T-helper 2 cell treated with Interferon-gamma antibody and Interleukin-4, amounts not matched to agents 5 μg/mL and 100 μg/mL, for 36 hours (primary cell): ENCODE data around the gene ACACA.

Experiments used
- DNase-seq: peaks from one replicate; pipeline ENCODE4 v3.0.0; 2021; ENCODE audit warnings: low spot score
- H3K27ac Mint-ChIP-seq: one replicate; pipeline ENCODE4 v1.8.0; 2021; ENCODE audit warnings: mild to moderate bottlenecking, mixed read lengths
- H3K27me3 Mint-ChIP-seq: one replicate; pipeline ENCODE4 v1.8.0; 2021; ENCODE audit warnings: low read depth, mixed read lengths
- H3K36me3 Mint-ChIP-seq: one replicate; pipeline ENCODE4 v1.8.0; 2021; ENCODE audit warnings: low read depth, mixed read lengths
- H3K4me1 Mint-ChIP-seq: one replicate; pipeline ENCODE4 v1.8.0; 2021; ENCODE audit warnings: low read depth, mixed read lengths
- H3K4me3 Mint-ChIP-seq: one replicate; pipeline ENCODE4 v1.8.0; 2022; ENCODE audit warnings: mild to moderate bottlenecking, moderate library complexity, mixed read lengths
- H3K9me3 Mint-ChIP-seq: one replicate; pipeline ENCODE4 v1.8.0; 2021; ENCODE audit warnings: mixed read lengths

Gene ACACA

GRCh38 chr17:37344519-37344918 lies 62.1 kb downstream of the ACACA start:
- Mint-ChIP-seq H3K36me3 (peaks cover 28% of the 10 kb centered on the region), H3K9me3 (peaks cover 6% of the 10 kb centered on the region), H3K27ac (peak overlapping the region; percentile 2), H3K4me1 (peaks cover 15% of the 10 kb centered on the region), H3K27me3 (no peaks in the 10 kb centered on the region), H3K4me3 (no peak overlapping the region)
- DNase-seq, result no peak

- no peak for DNase-seq
- Mint-ChIP-seq H3K27ac (no peak overlapping the region), H3K4me3 (no peak overlapping the region), H3K36me3 (peaks cover 32% of the 10 kb centered on the region), H3K4me1 (peaks cover 15% of the 10 kb centered on the region), H3K9me3 (peaks cover 6% of the 10 kb centered on the region), H3K27me3 (no peaks in the 10 kb centered on the region)
Measured at GRCh38 chr17:37342589-37342988, 64.0 kb downstream of the ACACA start.

GRCh38 chr17:37340804-37341203 lies 65.8 kb downstream of the ACACA start:
- H3K4me1 Mint-ChIP-seq, result peaks cover 13% of the 10 kb centered on the region
- H3K4me3 Mint-ChIP-seq, result no peak overlapping the region
- H3K9me3 Mint-ChIP-seq, result no peaks in the 10 kb centered on the region
- no peaks in the 10 kb centered on the region for H3K27me3 Mint-ChIP-seq
- DNase-seq, result no peak
- peaks cover 28% of the 10 kb centered on the region for H3K36me3 Mint-ChIP-seq
- no peak overlapping the region for H3K27ac Mint-ChIP-seq

- Mint-ChIP-seq H3K27me3 (no peaks in the 10 kb centered on the region), H3K9me3 (no peaks in the 10 kb centered on the region), H3K4me3 (no peak overlapping the region), H3K27ac (no peak overlapping the region), H3K36me3 (peaks cover 23% of the 10 kb centered on the region), H3K4me1 (peaks cover 3% of the 10 kb centered on the region)
- DNase-seq, result no peak
Measured at GRCh38 chr17:37339321-37339720, 67.3 kb downstream of the ACACA start.

DNA sequence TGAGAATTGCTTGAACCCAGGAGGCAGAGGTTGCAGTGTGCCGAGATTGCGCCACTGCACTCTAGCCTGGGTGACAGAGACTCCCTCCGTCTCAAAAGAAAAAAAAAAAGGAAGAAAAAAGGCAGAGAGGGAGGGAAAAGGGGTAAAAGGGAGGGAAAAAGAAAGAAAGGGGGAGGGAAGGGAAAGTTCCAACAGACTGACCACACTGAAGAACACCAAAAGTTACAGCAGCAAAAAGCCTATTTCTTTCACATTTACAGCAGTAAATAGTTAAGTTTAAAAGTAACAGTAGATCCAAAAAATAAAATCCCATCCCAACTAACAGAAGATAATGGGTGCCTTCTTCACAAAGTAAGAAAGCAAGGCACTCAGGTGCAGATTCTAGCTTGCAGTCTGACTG lies 67.8 kb downstream of the ACACA start:
- peaks cover 23% of the 10 kb centered on the region for H3K36me3 Mint-ChIP-seq

DNA sequence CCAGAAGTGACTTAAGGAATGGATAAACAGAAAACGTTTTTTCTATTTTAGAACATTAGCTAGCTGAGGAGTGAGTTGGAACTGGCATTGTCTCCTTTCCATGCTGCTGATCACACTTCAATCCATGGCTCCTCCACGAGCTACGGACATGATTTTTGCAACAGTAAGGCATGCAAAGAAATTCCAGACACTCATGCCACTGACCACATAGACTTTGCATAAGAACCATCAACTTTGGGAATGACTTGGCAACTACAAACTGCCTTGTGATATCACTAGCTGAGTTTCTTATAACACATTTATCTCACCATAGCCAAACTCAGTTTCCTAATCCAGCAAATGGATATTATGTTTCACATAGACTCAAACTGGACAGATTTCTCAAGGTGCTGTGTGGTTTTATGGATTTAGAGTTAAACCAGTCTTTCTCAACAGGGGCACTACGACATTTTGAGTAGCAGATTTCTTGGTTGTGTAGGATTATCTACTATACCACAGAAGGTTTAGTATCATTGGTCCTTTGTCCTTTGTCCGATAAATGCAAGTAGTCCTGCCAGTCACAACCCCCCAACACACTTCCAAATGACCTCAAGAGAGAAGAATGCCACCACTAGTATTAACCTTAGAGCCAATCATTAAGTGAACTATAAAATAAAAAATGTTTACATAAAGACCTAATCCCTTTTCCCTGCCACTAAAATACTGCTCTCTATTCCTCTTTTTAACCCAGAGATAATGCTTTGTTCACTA lies 79.1 kb downstream of the ACACA start:
- no peak for DNase-seq
- H3K27me3 Mint-ChIP-seq, result no peaks in the 10 kb centered on the region
- no peak overlapping the region for H3K27ac Mint-ChIP-seq
- peaks cover 30% of the 10 kb centered on the region for H3K36me3 Mint-ChIP-seq
- H3K9me3 Mint-ChIP-seq, result no peaks in the 10 kb centered on the region
- H3K4me1 Mint-ChIP-seq, result no peaks in the 10 kb centered on the region
- H3K4me3 Mint-ChIP-seq, result no peak overlapping the region

More for the DNA sequence above, 67.8 kb downstream of the ACACA start:
- no peaks in the 10 kb centered on the region for H3K27me3 Mint-ChIP-seq
- H3K27ac Mint-ChIP-seq, result no peak overlapping the region
- no peak for DNase-seq
- H3K4me1 Mint-ChIP-seq, result peaks cover 3% of the 10 kb centered on the region
- no peaks in the 10 kb centered on the region for H3K9me3 Mint-ChIP-seq
- no peak overlapping the region for H3K4me3 Mint-ChIP-seq

- Mint-ChIP-seq H3K27me3 (no peaks in the 10 kb centered on the region), H3K27ac (no peak overlapping the region), H3K4me1 (peaks cover 6% of the 10 kb centered on the region), H3K36me3 (peaks cover 24% of the 10 kb centered on the region), H3K9me3 (no peaks in the 10 kb centered on the region), H3K4me3 (no peak overlapping the region)
- DNase-seq, result no peak
Measured at GRCh38 chr17:37322826-37323561, 83.6 kb downstream of the ACACA start.

DNA sequence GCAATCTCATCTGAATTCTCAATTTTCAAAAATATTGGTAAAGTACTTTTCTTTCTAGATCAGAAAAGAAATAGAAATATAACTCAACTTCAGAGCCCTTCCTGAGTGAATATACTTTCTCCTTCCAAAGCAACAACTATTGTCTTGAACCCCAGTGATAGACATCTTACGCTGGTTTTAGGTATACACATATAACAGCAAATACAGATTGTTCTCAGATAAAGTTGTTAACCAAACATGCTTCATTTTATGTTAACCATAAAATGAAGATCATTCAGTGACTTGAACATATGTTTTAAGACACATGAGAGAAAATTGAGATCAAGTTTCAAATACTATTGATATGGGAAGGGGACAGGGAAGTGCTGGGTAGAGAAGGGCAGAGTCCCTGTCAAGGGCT lies 84.5 kb downstream of the ACACA start:
- Mint-ChIP-seq H3K4me3 (no peak overlapping the region), H3K4me1 (peaks cover 6% of the 10 kb centered on the region), H3K9me3 (no peaks in the 10 kb centered on the region), H3K27me3 (no peaks in the 10 kb centered on the region), H3K27ac (no peak overlapping the region), H3K36me3 (peaks cover 19% of the 10 kb centered on the region)
- no peak for DNase-seq

GRCh38 chr17:37318931-37319594 lies 87.6 kb downstream of the ACACA start:
- DNase-seq, result no peak
- H3K4me3 Mint-ChIP-seq, result no peak overlapping the region
- H3K36me3 Mint-ChIP-seq, result peaks cover 22% of the 10 kb centered on the region

GRCh38 chr17:37317867-37318266 lies 88.8 kb downstream of the ACACA start:
- Mint-ChIP-seq H3K27ac (no peak overlapping the region), H3K36me3 (peaks cover 20% of the 10 kb centered on the region), H3K4me3 (no peak overlapping the region), H3K27me3 (no peaks in the 10 kb centered on the region), H3K4me1 (peaks cover 6% of the 10 kb centered on the region), H3K9me3 (no peaks in the 10 kb centered on the region)
- no peak for DNase-seq

More at GRCh38 chr17:37318931-37319594, 87.6 kb downstream of the ACACA start:
- Mint-ChIP-seq H3K9me3 (no peaks in the 10 kb centered on the region), H3K27ac (peak overlapping the region; percentile 37), H3K4me1 (peaks cover 6% of the 10 kb centered on the region), H3K27me3 (no peaks in the 10 kb centered on the region)

DNA sequence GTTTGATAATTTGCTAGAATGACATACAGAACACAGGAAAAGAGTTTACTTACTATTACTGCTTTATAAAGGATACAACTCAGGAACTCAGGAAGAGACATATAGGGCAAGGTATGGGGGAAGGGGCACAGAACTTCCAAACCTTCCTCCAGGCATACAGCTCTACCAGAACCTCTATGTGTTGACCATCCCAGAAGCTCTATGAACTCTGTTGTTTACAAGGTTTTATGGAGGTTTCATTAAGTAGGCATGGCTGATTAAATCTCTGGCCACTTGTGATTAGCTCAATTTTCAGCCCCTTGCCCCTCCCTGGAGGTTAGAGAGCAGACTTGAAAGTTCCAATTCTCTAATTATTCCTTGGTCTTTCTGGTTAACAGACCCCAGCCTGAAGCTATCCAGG lies 91.0 kb downstream of the ACACA start:
- DNase-seq, result no peak
- no peak overlapping the region for H3K4me3 Mint-ChIP-seq
- H3K36me3 Mint-ChIP-seq, result peaks cover 21% of the 10 kb centered on the region
- H3K27ac Mint-ChIP-seq, result no peak overlapping the region
- peaks cover 5% of the 10 kb centered on the region for H3K4me1 Mint-ChIP-seq
- no peaks in the 10 kb centered on the region for H3K27me3 Mint-ChIP-seq
- no peaks in the 10 kb centered on the region for H3K9me3 Mint-ChIP-seq

GRCh38 chr17:37312137-37312923 lies 94.3 kb downstream of the ACACA start:
- Mint-ChIP-seq H3K4me1 (peaks cover 3% of the 10 kb centered on the region), H3K36me3 (peaks cover 19% of the 10 kb centered on the region), H3K4me3 (no peak overlapping the region), H3K27ac (no peak overlapping the region), H3K27me3 (no peaks in the 10 kb centered on the region), H3K9me3 (no peaks in the 10 kb centered on the region)
- DNase-seq, result no peak

DNA sequence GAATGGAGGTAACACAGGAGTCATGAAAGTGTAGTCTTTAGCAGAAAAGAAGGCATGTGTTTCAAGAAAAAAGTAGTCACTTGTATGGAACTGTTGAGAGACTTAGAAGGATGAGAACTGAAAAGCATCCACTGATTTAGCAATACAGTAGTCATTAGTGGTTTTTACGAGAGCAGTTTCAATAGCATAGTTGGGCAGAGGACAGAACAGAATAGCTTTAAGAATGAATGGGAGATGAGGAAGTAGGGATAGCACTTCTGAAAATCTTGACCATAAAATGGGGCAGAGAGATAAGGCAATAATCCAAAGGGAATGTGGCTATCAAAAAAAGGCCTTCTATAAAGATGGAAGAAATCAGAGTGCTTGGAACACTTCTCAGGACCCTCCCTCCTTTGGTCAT lies 95.7 kb downstream of the ACACA start:
- DNase-seq, result no peak
- Mint-ChIP-seq H3K9me3 (no peaks in the 10 kb centered on the region), H3K27me3 (no peaks in the 10 kb centered on the region), H3K27ac (no peak overlapping the region), H3K4me3 (no peak overlapping the region), H3K36me3 (peaks cover 11% of the 10 kb centered on the region), H3K4me1 (peaks cover 3% of the 10 kb centered on the region)
